ENCODE results near the gene PLXNA1. TPM values are rescaled to one million over a fixed set of nuclear protein-coding genes. Genes with fewer than 3 reads are reported as not detected.

PLXNA1 gene
- total RNA-seq, 1 donor = 107 TPM

GRCh38 chr3:126990890-126991289, 8.0 kb downstream of the PLXNA1 start:
- Histone ChIP-seq H3K9me3 (ENCODE audit: low read depth, low read length) (no peaks in the 10 kb centered on the region), H3K27me3 (ENCODE audit: insufficient read depth, low read length) (no peaks in the 10 kb centered on the region), H3K4me3 (ENCODE audit: insufficient read depth, low read length) (no peak overlapping the region), H3K4me1 (ENCODE audit: insufficient read depth, low read length) (peaks cover 16% of the 10 kb centered on the region), H3K4me2 (ENCODE audit: insufficient read depth, low read length) (no peak overlapping the region), H3K36me3 (ENCODE audit: insufficient read depth, low read length) (peaks cover 26% of the 10 kb centered on the region), H3K79me2 (ENCODE audit: insufficient read depth, low read length) (peaks cover 98% of the 10 kb centered on the region), H2AFZ (ENCODE audit: low read length) (no peak overlapping the region), H3K27ac (ENCODE audit: low read depth, low read length) (no peak overlapping the region), H4K20me1 (ENCODE audit: insufficient read depth, low read length) (peaks cover 92% of the 10 kb centered on the region)
- DNase-seq (ENCODE audit: insufficient read length, low spot score, missing footprints) = no peak
- no peak for TF ChIP-seq CTCF (IDR thresholded peaks at IDR 0.05; ENCODE audit: extremely low read depth, low read depth, low read length)

GRCh38 chr3:126991366-126992200, 8.7 kb downstream of the PLXNA1 start:
- no peaks in the 10 kb centered on the region for H3K9me3 ChIP-seq (ENCODE audit: low read depth, low read length)
- H3K36me3 ChIP-seq (ENCODE audit: insufficient read depth, low read length) = peaks cover 26% of the 10 kb centered on the region
- H3K79me2 ChIP-seq (ENCODE audit: insufficient read depth, low read length) = peaks cover 98% of the 10 kb centered on the region
- no peak overlapping the region for H2AFZ ChIP-seq (ENCODE audit: low read length)
- H3K27ac ChIP-seq (ENCODE audit: low read depth, low read length) = no peak overlapping the region
- H3K4me2 ChIP-seq (ENCODE audit: insufficient read depth, low read length) = no peak overlapping the region
- H3K27me3 ChIP-seq (ENCODE audit: insufficient read depth, low read length) = no peaks in the 10 kb centered on the region
- H3K4me3 ChIP-seq (ENCODE audit: insufficient read depth, low read length) = no peak overlapping the region
- peaks cover 16% of the 10 kb centered on the region for H3K4me1 ChIP-seq (ENCODE audit: insufficient read depth, low read length)
- no peak for TF ChIP-seq CTCF (IDR thresholded peaks at IDR 0.05; ENCODE audit: extremely low read depth, low read depth, low read length)
- H4K20me1 ChIP-seq (ENCODE audit: insufficient read depth, low read length) = peaks cover 92% of the 10 kb centered on the region
- DNase-seq (ENCODE audit: insufficient read length, low spot score, missing footprints) = no peak

- Histone ChIP-seq H3K4me1 (ENCODE audit: insufficient read depth, low read length) (peaks cover 23% of the 10 kb centered on the region), H3K36me3 (ENCODE audit: insufficient read depth, low read length) (peaks cover 26% of the 10 kb centered on the region), H3K27ac (ENCODE audit: low read depth, low read length) (no peak overlapping the region), H4K20me1 (ENCODE audit: insufficient read depth, low read length) (peaks cover 89% of the 10 kb centered on the region), H3K79me2 (ENCODE audit: insufficient read depth, low read length) (peaks cover 98% of the 10 kb centered on the region), H2AFZ (ENCODE audit: low read length) (no peak overlapping the region), H3K4me3 (ENCODE audit: insufficient read depth, low read length) (no peak overlapping the region), H3K27me3 (ENCODE audit: insufficient read depth, low read length) (no peaks in the 10 kb centered on the region), H3K4me2 (ENCODE audit: insufficient read depth, low read length) (no peak overlapping the region), H3K9me3 (ENCODE audit: low read depth, low read length) (no peaks in the 10 kb centered on the region)
- TF ChIP-seq CTCF (IDR thresholded peaks at IDR 0.05; ENCODE audit: extremely low read depth, low read depth, low read length) = no peak
- no peak for DNase-seq (ENCODE audit: insufficient read length, low spot score, missing footprints)
These were observed 9.3 kb downstream of the PLXNA1 start for GRCh38 chr3:126992216-126992615.

- peaks cover 28% of the 10 kb centered on the region for H3K4me1 ChIP-seq (ENCODE audit: insufficient read depth, low read length)
- no peak for DNase-seq (ENCODE audit: insufficient read length, low spot score, missing footprints)
- no peak overlapping the region for H3K4me2 ChIP-seq (ENCODE audit: insufficient read depth, low read length)
- peaks cover 89% of the 10 kb centered on the region for H4K20me1 ChIP-seq (ENCODE audit: insufficient read depth, low read length)
- no peaks in the 10 kb centered on the region for H3K27me3 ChIP-seq (ENCODE audit: insufficient read depth, low read length)
- no peak for TF ChIP-seq CTCF (IDR thresholded peaks at IDR 0.05; ENCODE audit: extremely low read depth, low read depth, low read length)
- no peaks in the 10 kb centered on the region for H3K9me3 ChIP-seq (ENCODE audit: low read depth, low read length)
- no peak overlapping the region for H3K27ac ChIP-seq (ENCODE audit: low read depth, low read length)
- H3K79me2 ChIP-seq (ENCODE audit: insufficient read depth, low read length) = peaks cover 98% of the 10 kb centered on the region
- no peak overlapping the region for H2AFZ ChIP-seq (ENCODE audit: low read length)
- H3K36me3 ChIP-seq (ENCODE audit: insufficient read depth, low read length) = peaks cover 26% of the 10 kb centered on the region
- no peak overlapping the region for H3K4me3 ChIP-seq (ENCODE audit: insufficient read depth, low read length)
These were observed 9.9 kb downstream of the PLXNA1 start for GRCh38 chr3:126992776-126993175.
